SK-N-SH treated with all-trans-retinoic acid at 6 μM for 48 hours (cell line): ENCODE results near the gene MYCN.

Experiments used
- GLIS3 ChIP-seq: fragments of 250-450 bp; sonication (Bioruptor Pico); IDR thresholded peaks from 2 replicates; pipeline ENCODE4 v1.5.0; 2020; ENCODE audit warnings: mild to moderate bottlenecking, moderate library complexity
- ISL1 ChIP-seq: fragments of 250-450 bp; sonication (Bioruptor Pico); IDR thresholded peaks from 2 replicates; pipeline ENCODE4 v2.1.2; 2022; ENCODE audit warnings: mild to moderate bottlenecking, moderate library complexity
- RARB ChIP-seq: fragments of 250-450 bp; sonication (Bioruptor Pico); IDR thresholded peaks from 2 replicates; pipeline ENCODE4 v1.8.0; 2021; ENCODE audit warnings: mild to moderate bottlenecking, moderate library complexity
- TOX ChIP-seq: fragments of 250-450 bp; sonication (Bioruptor Pico); IDR thresholded peaks from 2 replicates; pipeline ENCODE4 v1.8.0; 2021; ENCODE audit warnings: mild to moderate bottlenecking, moderate library complexity, borderline replicate concordance
- TSHZ2 ChIP-seq: fragments of 250-450 bp; sonication (Bioruptor Pico); IDR thresholded peaks from 2 replicates; pipeline ENCODE4 v1.5.0; 2020; ENCODE audit warnings: mild to moderate bottlenecking, moderate library complexity
- ZFP3 ChIP-seq: fragments of 250-450 bp; sonication (Bioruptor Pico); IDR thresholded peaks from 2 replicates; pipeline ENCODE4 v1.5.0; 2020; ENCODE audit warnings: mild to moderate bottlenecking, moderate library complexity
- ZNF70 ChIP-seq: fragments of 450-650 bp; formaldehyde crosslinking; IDR thresholded peaks from 2 replicates; pipeline ENCODE4 v1.5.0; 2020; ENCODE audit warnings: mild to moderate bottlenecking, moderate library complexity

- TF ChIP-seq ZNF70, result no peak
- no peak for TF ChIP-seq ZFP3
- TF ChIP-seq TOX (CRISPR knock-in tag), result no peak
- no peak for TF ChIP-seq TSHZ2
- no peak for TF ChIP-seq RARB (CRISPR knock-in tag)
- TF ChIP-seq GLIS3 (CRISPR knock-in tag), result no peak
- no peak for TF ChIP-seq ISL1 (CRISPR knock-in tag)
These were observed 19.2 kb downstream of the MYCN start for GRCh38 chr2:15959331-15960153.
